ENCODE data around the gene RPS6KA5. TPM values are rescaled to one million over a fixed set of nuclear protein-coding genes. Genes with fewer than 3 reads are reported as not detected.

RPS6KA5 gene
- total RNA-seq, 5 donors from 2014 or later (not counting 1 experiment from before 2014, with no cell fraction given): 28.8 to 39.8 (median 35.3) TPM

DNA sequence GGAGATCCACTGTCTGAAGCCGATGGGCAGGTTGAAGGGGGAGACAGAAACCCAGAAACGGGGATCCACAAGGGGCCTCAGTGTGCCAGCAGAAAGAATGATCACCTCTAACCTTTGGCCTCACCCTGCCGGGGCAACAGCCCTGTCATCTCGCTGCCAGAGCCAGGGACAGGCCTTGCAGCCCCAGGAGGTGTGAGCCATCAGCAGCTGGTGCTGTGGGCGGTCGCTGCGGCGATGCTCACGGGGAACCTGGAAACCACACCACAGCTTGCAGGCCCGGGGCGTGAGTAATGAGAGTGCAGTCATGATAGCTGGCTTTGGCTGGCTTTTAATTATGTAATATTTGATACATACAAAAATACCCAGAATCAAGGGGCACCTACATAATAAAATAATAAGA lies 239.5 kb downstream of the RPS6KA5 start:
- Histone ChIP-seq H3K27ac (ENCODE audit: low read length) (peak overlapping the region; percentile 49), H3K27me3 (replicated peaks in 1 of 2; ENCODE audit: control insufficient read depth in 2 of 2, extremely low read depth in 1 of 2, insufficient read depth in 2 of 2, low read length in 1 of 2) (peaks cover 0 to 15% of the 10 kb centered on the region in 2 experiments), H3K4me3 (ENCODE audit: control insufficient read depth in 1 of 2, extremely low read depth in 1 of 2, low read length in 1 of 2) (no peak overlapping the region), H3K9me3 (no peaks in the 10 kb centered on the region), H3K36me3 (ENCODE audit: control insufficient read depth in 2 of 2, extremely low read depth in 1 of 2, insufficient read depth in 1 of 2, low read length in 1 of 2) (no peaks in the 10 kb centered on the region), H3K4me1 (ENCODE audit: control insufficient read depth in 1 of 2, extremely low read depth in 1 of 2, insufficient read depth in 2 of 2, low read length in 2 of 2) (peaks cover 0 to 18% of the 10 kb centered on the region in 2 experiments)
- Mint-ChIP-seq H3K4me1 (peaks cover 7 to 16% (median 10%) of the 10 kb centered on the region in 3 donors), H3K27ac (peak overlapping the region in 1 of 2 donors; percentile 55), H3K4me3 (no peak overlapping the region), H3K9me3 (peaks cover 6 to 8% (median 6%) of the 10 kb centered on the region in 3 donors), H3K27me3 (peaks cover 4 to 5% of the 10 kb centered on the region in 2 donors), H3K36me3 (peaks cover 5% of the 10 kb centered on the region)
- POLR2A ChIA-PET: no interaction called here
- peak in 33 of 35 experiments; percentile 12 to 74 (median 50) for DNase-seq
- peak; percentile 81 to 91 (median 86) for ATAC-seq (replicated peaks in 1 of 4)
- 22% methylated on average over 4 of the region's 11 CpGs for WGBS (ENCODE audit: insufficient coverage)
- CTCF ChIA-PET: interaction anchor here in 1 of 2 donors (0.6 to 0.7 kb wide), 2 partner anchors 352 to 825 kb away, joined by 4 read pairs; no protein-coding TSS in a partner anchor

DNA sequence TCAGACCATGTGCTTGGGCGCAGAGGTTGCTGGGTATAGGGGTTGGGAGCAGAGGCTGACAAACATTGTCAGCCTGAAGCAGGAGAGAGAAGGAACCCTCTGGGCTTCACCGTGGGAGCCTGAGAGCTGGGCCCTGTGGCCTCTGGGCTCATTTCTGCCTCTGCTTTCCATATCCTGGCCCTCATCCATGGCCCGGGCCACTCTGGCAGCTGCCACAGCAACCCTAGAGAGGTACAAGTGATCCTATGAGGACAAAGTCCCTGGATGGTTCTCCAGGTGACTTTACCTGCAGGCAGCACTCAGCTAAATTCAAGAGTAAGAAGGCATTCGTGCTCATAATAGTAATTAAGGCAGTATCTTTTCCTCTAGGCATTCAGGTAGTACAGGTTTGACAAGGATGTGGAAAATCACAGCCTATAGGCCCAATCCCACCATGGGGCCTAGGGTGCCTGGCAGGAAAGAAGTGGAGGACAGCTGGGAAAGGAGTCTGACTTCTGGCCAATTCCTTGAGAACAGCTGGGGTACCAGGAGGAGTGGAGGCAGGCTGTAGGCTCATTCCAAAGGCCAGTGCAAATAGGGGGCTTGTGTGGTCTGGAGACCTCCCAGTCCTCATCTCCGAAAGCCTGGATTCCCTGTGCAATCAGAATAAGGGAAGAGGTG lies 240.6 kb downstream of the RPS6KA5 start:
- CTCF ChIA-PET: interaction anchor here in 1 of 2 donors (0.7 kb wide), 1 partner anchor 334 kb away, joined by 3 read pairs; no protein-coding TSS in a partner anchor
- peaks cover 5% of the 10 kb centered on the region for H3K36me3 Mint-ChIP-seq
- POLR2A ChIA-PET: no interaction called here
- Histone ChIP-seq H3K4me3 (ENCODE audit: control insufficient read depth in 1 of 2, extremely low read depth in 1 of 2, low read length in 1 of 2) (no peak overlapping the region), H3K27me3 (replicated peaks in 1 of 2; ENCODE audit: control insufficient read depth in 2 of 2, extremely low read depth in 1 of 2, insufficient read depth in 2 of 2, low read length in 1 of 2) (peaks cover 0 to 19% of the 10 kb centered on the region in 2 experiments), H3K27ac (ENCODE audit: low read length) (no peak overlapping the region), H3K4me1 (ENCODE audit: control insufficient read depth in 1 of 2, extremely low read depth in 1 of 2, insufficient read depth in 2 of 2, low read length in 2 of 2) (peaks cover 0 to 23% of the 10 kb centered on the region in 2 experiments), H3K9me3 (no peaks in the 10 kb centered on the region), H3K36me3 (ENCODE audit: control insufficient read depth in 2 of 2, extremely low read depth in 1 of 2, insufficient read depth in 1 of 2, low read length in 1 of 2) (no peaks in the 10 kb centered on the region)
- peak overlapping the region; percentile 39 to 49 for H3K27ac Mint-ChIP-seq
- peaks cover 7 to 20% (median 14%) of the 10 kb centered on the region in 3 donors for H3K4me1 Mint-ChIP-seq
- WGBS (ENCODE audit: insufficient coverage): 96% methylated on average over 4 of the region's 5 CpGs
- ATAC-seq (replicated peaks in 1 of 4) (no peak), DNase-seq (no peak)
- H3K27me3 Mint-ChIP-seq: peaks cover 4 to 5% of the 10 kb centered on the region in 2 donors
- no peak overlapping the region for H3K4me3 Mint-ChIP-seq
- peaks cover 6 to 8% (median 6%) of the 10 kb centered on the region in 3 donors for H3K9me3 Mint-ChIP-seq

DNA sequence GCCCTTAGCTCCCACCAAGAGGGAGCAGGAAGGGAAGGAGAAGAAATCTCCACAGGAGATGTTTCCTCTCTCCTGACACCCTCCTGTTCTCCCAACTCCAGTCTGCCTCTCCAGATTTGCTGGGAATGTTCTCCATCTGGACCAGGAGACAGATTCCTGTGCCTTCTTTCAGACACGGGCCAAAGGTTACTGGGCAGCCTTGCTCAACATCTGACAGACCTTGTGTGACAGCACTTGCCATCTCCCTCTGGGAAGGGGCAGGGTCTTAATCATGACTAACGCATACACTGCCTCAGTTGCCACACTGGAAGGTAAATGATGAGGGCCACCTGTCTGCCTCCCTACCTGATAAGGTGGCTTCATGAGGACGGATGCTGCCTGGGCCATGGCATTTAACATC lies 241.7 kb downstream of the RPS6KA5 start:
- Histone ChIP-seq H3K36me3 (ENCODE audit: control insufficient read depth in 2 of 2, extremely low read depth in 1 of 2, insufficient read depth in 1 of 2, low read length in 1 of 2) (no peaks in the 10 kb centered on the region), H3K4me1 (ENCODE audit: control insufficient read depth in 1 of 2, extremely low read depth in 1 of 2, insufficient read depth in 2 of 2, low read length in 2 of 2) (peaks cover 0 to 23% of the 10 kb centered on the region in 2 experiments), H3K27me3 (replicated peaks in 1 of 2; ENCODE audit: control insufficient read depth in 2 of 2, extremely low read depth in 1 of 2, insufficient read depth in 2 of 2, low read length in 1 of 2) (peaks cover 0 to 19% of the 10 kb centered on the region in 2 experiments), H3K4me3 (ENCODE audit: control insufficient read depth in 1 of 2, extremely low read depth in 1 of 2, low read length in 1 of 2) (no peak overlapping the region), H3K9me3 (no peaks in the 10 kb centered on the region), H3K27ac (ENCODE audit: low read length) (no peak overlapping the region)
- 66% methylated on average over 2 of the region's 3 CpGs for WGBS (ENCODE audit: insufficient coverage)
- Mint-ChIP-seq H3K9me3 (peaks cover under 1 to 2% (median under 1%) of the 10 kb centered on the region in 3 donors), H3K36me3 (no peaks in the 10 kb centered on the region), H3K4me1 (peaks cover 7 to 20% (median 14%) of the 10 kb centered on the region in 3 donors), H3K4me3 (no peak overlapping the region), H3K27me3 (peaks cover 4 to 5% of the 10 kb centered on the region in 2 donors), H3K27ac (no peak overlapping the region)
- DNase-seq: no peak
- POLR2A ChIA-PET: interaction anchor here in 1 of 2 donors (0.6 to 0.7 kb wide), 2 partner anchors 15 to 52 kb away, joined by 3 read pairs; no protein-coding TSS in a partner anchor
- no peak for ATAC-seq (replicated peaks in 1 of 4)
- CTCF ChIA-PET: no interaction called here

DNA sequence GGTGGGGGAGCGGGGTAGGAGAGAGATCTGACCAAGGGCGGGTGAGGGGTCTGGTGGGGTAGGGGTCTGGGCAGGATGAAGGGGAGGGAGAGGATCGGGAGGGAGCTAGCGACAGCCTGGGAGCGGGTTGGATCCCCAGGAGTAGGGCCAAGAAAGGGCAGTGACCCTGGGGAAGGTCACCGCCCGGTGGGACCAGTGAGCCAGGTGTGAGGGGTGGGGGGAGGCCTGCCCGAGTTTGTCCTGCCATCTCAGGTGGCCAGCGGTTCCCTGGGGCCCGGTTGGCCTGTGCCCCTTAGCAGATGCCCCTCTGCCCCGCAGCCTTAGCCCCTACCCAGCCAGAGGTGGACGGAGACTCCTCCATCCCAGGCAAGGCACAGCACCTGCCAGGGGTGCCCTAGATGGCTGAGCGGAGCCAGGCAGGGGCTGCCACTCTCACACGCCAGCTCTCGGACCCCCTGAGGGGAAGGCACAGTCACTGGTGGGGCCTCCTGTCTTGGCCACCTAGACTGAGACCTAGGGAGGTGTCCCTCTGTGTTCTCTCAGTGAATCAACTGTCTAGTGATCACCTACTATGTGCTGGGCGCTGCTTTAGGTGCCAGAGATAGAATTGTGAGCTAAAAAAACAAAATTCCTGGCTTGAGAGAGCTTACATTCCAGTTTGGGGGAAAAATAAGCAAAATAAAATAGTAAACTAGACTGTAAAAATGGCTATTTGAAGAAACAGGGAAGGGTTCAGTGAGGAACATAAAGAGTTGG lies 243.6 kb downstream of the RPS6KA5 start:
- no peak overlapping the region for H3K4me3 ChIP-seq (ENCODE audit: control insufficient read depth in 1 of 2, extremely low read depth in 1 of 2, low read length in 1 of 2)
- H3K4me1 Mint-ChIP-seq: peaks cover 7 to 18% (median 15%) of the 10 kb centered on the region in 3 donors
- no peaks in the 10 kb centered on the region for H3K9me3 Mint-ChIP-seq
- H3K9me3 ChIP-seq: no peaks in the 10 kb centered on the region
- H3K4me3 Mint-ChIP-seq: peak overlapping the region; percentile 36 to 69 (median 58)
- peaks cover 0 to 23% of the 10 kb centered on the region in 2 experiments for H3K4me1 ChIP-seq (ENCODE audit: control insufficient read depth in 1 of 2, extremely low read depth in 1 of 2, insufficient read depth in 2 of 2, low read length in 2 of 2)
- no peak overlapping the region for H3K27ac ChIP-seq (ENCODE audit: low read length)
- ChIA-PET CTCF (interaction anchor here in 1 of 2 donors (2.1 kb wide), 1 partner anchor 58 kb away, joined by 7 read pairs; no protein-coding TSS in a partner anchor), POLR2A (no interaction called here)
- H3K27me3 Mint-ChIP-seq: peaks cover 4 to 5% of the 10 kb centered on the region in 2 donors
- H3K36me3 ChIP-seq (ENCODE audit: control insufficient read depth in 2 of 2, extremely low read depth in 1 of 2, insufficient read depth in 1 of 2, low read length in 1 of 2): no peaks in the 10 kb centered on the region
- no peak for ATAC-seq (replicated peaks in 1 of 4)
- no peaks in the 10 kb centered on the region for H3K36me3 Mint-ChIP-seq
- no peak for DNase-seq
- no peak overlapping the region for H3K27ac Mint-ChIP-seq
- peaks cover 0 to 19% of the 10 kb centered on the region in 2 experiments for H3K27me3 ChIP-seq (replicated peaks in 1 of 2; ENCODE audit: control insufficient read depth in 2 of 2, extremely low read depth in 1 of 2, insufficient read depth in 2 of 2, low read length in 1 of 2)
- 50% methylated on average over 8 of the region's 16 CpGs for whole genome bisulfite sequencing (ENCODE audit: insufficient coverage)

DNA sequence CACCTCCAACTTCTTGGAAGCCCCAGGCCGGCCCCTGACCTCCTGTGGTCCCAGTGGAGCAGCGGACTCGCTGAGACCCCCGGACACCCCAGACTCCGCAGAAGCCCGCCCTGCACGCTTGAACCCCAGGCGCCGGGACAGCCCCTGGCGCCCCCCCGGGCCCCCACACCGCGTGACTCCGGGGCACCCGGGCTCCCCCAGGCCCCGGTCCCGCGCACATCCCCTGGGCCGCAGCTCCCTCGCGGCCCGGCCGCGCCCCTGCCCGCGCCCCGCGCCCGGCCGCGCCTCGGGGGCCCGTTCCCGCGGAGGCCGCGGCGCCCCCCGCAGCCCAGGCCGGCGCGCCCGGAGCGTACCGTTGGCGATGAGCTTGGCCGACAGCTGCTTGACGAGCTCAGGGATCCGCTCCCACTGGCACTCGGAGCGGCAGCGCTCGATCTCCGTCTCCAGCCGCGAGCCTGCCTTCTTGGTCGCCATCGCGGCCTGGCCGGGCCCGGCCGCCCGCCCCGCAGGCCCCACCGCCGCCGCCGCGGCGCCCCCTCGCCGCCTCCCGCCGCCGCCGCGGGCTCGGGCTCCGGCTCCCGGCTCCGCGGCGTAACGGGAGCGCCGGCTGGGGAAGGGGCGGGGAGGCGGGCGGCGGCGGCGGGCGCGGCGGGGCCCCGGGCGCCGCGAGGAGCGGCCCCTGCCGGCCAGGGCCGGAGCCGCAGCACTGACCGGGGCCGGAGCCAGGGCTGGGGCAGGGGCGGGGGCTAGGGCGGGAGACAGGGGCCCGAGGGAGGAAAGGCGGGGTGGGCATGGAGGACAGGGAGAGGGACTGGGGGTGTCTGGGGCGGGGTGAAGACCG lies 244.4 kb downstream of the RPS6KA5 start, which contains the start of gene TTC7B:
Gene TTC7B, minus strand, starts transcription at position 609 of the 841 bp plus-strand sequence. Its CDS starts 135 bp downstream, at position 474.
- Mint-ChIP-seq H3K36me3 (no peaks in the 10 kb centered on the region), H3K27me3 (peaks cover 4 to 5% of the 10 kb centered on the region in 2 donors), H3K4me1 (peaks cover 6 to 14% (median 11%) of the 10 kb centered on the region in 3 donors), H3K9me3 (no peaks in the 10 kb centered on the region), H3K4me3 (peak within 1 kb of the TSS; percentile 69 to 72 (median 70)), H3K27ac (peak within 1 kb of the TSS in 1 of 2 donors; percentile 53)
- Histone ChIP-seq H3K27ac (ENCODE audit: low read length) (no peak within 1 kb of the TSS), H3K9me3 (no peaks in the 10 kb centered on the region), H3K27me3 (replicated peaks in 1 of 2; ENCODE audit: control insufficient read depth in 2 of 2, extremely low read depth in 1 of 2, insufficient read depth in 2 of 2, low read length in 1 of 2) (peaks cover 0 to 19% of the 10 kb centered on the region in 2 experiments), H3K36me3 (ENCODE audit: control insufficient read depth in 2 of 2, extremely low read depth in 1 of 2, insufficient read depth in 1 of 2, low read length in 1 of 2) (no peaks in the 10 kb centered on the region), H3K4me1 (ENCODE audit: control insufficient read depth in 1 of 2, extremely low read depth in 1 of 2, insufficient read depth in 2 of 2, low read length in 2 of 2) (peaks cover 0 to 18% of the 10 kb centered on the region in 2 experiments), H3K4me3 (ENCODE audit: control insufficient read depth in 1 of 2, extremely low read depth in 1 of 2, low read length in 1 of 2) (peak within 1 kb of the TSS; percentile 28 to 30)
- peak; percentile 57 to 81 (median 69) for ATAC-seq (replicated peaks in 1 of 4)
- ChIA-PET CTCF (interaction anchor here in 1 of 2 donors (2.1 kb wide), 1 partner anchor 57 kb away, joined by 7 read pairs; no protein-coding TSS in a partner anchor), POLR2A (no interaction called here)
- 4% methylated on average over 80 of the region's 111 CpGs for WGBS (ENCODE audit: insufficient coverage)
- DNase-seq: peak in 14 of 35 experiments; percentile 7 to 58 (median 24)
